ENCODE results near the gene TMEM164.

Gene TMEM164

DNA sequence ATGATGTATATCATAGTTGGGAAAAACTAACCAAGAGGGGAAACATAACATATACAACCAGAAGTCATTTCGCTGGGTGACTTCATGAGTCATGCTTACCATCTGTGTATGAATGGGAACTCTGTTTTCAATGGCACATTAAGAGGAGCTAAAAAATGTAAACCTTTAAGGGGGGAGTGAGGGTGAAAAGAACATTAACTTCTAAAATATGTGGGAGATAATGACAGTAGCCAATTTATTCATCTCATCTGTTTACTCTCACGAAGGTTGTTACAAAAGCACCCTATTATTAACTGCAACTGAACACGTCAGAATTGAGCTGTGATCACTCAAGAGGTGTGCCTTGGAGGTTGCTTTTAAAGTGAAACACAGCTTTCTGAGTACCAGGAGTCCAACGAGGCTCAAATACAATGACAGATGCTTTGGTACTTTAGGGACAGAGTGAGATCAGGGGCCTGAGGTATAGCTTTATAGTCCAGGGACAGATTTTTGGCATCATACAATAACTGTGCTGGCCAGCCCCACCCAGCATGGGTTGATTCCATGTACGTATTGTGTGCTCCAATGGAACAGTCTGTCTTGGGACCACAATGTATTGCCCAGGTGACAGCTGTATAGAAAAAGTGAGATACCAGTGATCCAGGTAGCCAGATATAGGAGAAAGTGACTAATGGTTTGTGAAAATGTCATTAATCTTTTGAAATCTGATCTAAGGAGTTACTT lies 207.7 kb downstream of the TMEM164 start:
- ATAC-seq, result no peak

GRCh38 chrX:110211340-110211739 lies 208.4 kb downstream of the TMEM164 start:
- DNase-seq, result no peak
- no peak for ATAC-seq

More for the DNA sequence above, 207.7 kb downstream of the TMEM164 start:
- DNase-seq, result no peak

DNA sequence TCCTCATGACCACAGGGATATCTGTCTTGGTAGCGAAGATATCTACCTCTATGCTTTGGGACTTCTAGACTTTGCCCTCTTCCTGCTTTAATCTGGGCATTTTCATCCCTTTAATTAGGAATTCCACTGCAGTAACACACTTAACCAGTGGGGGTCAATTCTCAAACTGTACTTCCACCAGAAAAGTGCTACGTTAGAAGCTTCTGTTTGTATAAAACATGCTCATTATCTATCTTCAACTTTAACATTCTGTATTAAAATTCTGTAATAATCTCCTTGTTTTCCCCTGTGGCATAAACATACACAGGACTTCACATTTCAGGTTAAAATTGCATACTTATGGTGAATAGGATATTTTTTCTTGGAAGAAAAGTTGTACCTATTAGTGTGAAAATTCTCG lies 209.4 kb downstream of the TMEM164 start:
- ATAC-seq, result no peak
- no peak for DNase-seq

DNA sequence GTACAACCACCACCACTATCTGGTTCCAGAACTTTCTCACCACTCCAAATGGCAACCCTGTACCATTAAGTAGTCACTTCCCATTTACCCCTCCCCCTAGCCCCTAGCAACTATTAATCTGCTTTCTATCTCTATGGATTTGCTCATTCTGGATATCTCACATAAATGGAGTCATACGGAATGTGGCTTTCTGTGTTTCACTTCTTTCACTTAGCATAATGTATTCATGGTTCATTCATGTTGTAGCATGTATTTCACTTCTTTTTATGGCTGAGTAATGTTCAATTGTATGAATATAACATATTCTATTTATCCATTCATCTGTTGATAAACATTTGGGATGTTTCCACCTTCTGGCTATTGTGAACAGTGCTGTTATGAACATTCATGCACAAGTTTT lies 210.3 kb downstream of the TMEM164 start:
- no peak for DNase-seq
- ATAC-seq, result no peak

- DNase-seq (no peak), ATAC-seq (no peak)
These were observed 211.8 kb downstream of the TMEM164 start for GRCh38 chrX:110214684-110215083.

DNA sequence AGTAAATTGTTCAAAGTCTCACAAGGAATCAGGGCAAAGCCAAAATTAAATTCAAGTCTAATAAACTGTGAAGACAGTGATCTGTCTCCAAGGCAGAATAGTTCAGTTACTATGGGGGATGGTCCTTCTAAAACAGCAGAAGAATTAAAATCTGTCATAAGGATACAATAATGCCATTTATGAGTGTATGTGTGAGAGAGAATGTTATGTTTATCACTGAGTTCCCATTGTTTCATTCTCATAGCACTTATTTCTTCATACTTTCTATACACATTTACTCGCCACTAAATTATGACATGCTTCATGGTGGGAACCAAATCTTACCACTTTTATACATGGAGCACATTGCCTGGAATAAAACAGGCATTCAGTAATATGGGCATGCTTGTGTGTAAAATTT lies 212.5 kb downstream of the TMEM164 start:
- ATAC-seq (no peak), DNase-seq (no peak)

- ATAC-seq (no peak), DNase-seq (no peak)
These were observed 213.1 kb downstream of the TMEM164 start for GRCh38 chrX:110216027-110216426.

GRCh38 chrX:110218591-110218990 lies 215.7 kb downstream of the TMEM164 start:
- DNase-seq (no peak), ATAC-seq (no peak)

GRCh38 chrX:110219920-110220319 lies 217.0 kb downstream of the TMEM164 start:
- no peak for DNase-seq
- ATAC-seq, result no peak

- DNase-seq (no peak), ATAC-seq (no peak)
These were observed 219.8 kb downstream of the TMEM164 start for GRCh38 chrX:110222497-110223257.

GRCh38 chrX:110224926-110225617 lies 222.2 kb downstream of the TMEM164 start:
- no peak for ATAC-seq
- no peak for DNase-seq

GRCh38 chrX:110226931-110227330 lies 224.0 kb downstream of the TMEM164 start:
- ATAC-seq, result no peak
- no peak for DNase-seq

Data from stimulated activated naive CD8-positive, alpha-beta T cell treated with anti-CD3 and anti-CD28 coated beads, Interleukin-15, Interleukin-2, amounts not matched to agents 100 U/mL and 50 U/mL, for 24 hours (primary cell).